Activated CD8-positive, alpha-beta T cell treated with anti-CD3 and anti-CD28 coated beads for 36 hours (primary cell): ENCODE results near the gene COL18A1. TPM values are rescaled to one million over a fixed set of nuclear protein-coding genes. Genes with fewer than 3 reads are reported as not detected.

Experiments used
- ATAC-seq: fragments of 200-7000 bp; cut with Tn5 transposase; one replicate; pipeline ENCODE4 v1.10.0; 2021; ENCODE audit warnings: mild to moderate bottlenecking, moderate library complexity
- CTCF ChIA-PET: fragments of 350-600 bp; sonication (Branson Sonifier 250); formaldehyde crosslinking; loops from one replicate; lab custom pipeline; 2021; ENCODE audit warnings: antibody characterized with exemption; lab: Charles Lee
- POLR2A ChIA-PET: fragments of 350-600 bp; sonication (Branson Sonifier 250); formaldehyde crosslinking; loops from one replicate; lab custom pipeline; 2021; ENCODE audit warnings: antibody characterized with exemption; lab: Charles Lee
- DNase-seq: peaks from one replicate; pipeline ENCODE4 v3.0.0-alpha.2; 2020
- H3K27ac Mint-ChIP-seq: one replicate; pipeline ENCODE4 v1.8.0; 2021; ENCODE audit warnings: mild to moderate bottlenecking, mixed read lengths
- H3K27me3 Mint-ChIP-seq: one replicate; pipeline ENCODE4 v1.8.0; 2021; ENCODE audit warnings: mixed read lengths
- H3K36me3 Mint-ChIP-seq: one replicate; pipeline ENCODE4 v1.8.0; 2021; ENCODE audit warnings: low read depth, mixed read lengths
- H3K4me1 Mint-ChIP-seq: one replicate; pipeline ENCODE4 v1.8.0; 2021; ENCODE audit warnings: low read depth, mixed read lengths
- H3K4me3 Mint-ChIP-seq: one replicate; pipeline ENCODE4 v1.8.0; 2021; ENCODE audit warnings: mild to moderate bottlenecking, moderate library complexity, mixed read lengths
- H3K9me3 Mint-ChIP-seq: one replicate; pipeline ENCODE4 v1.8.0; 2021; ENCODE audit warnings: mixed read lengths
- intact Hi-C: fragments of 100-400 bp; cut with micrococcal nuclease; formaldehyde crosslinking; loops from one replicate; pipeline ENCODE4 v1.10.0; 2022
- total RNA-seq, 2 experiments: library from RNA; stranded (reverse); gene quantifications; one replicate each; pipeline ENCODE4 v1.2.3, GENCODE V29; 2021
- TF ChIP-seq, protein P1 (sequence below): fragments of 200-600 bp; IDR thresholded peaks from one replicate; pipeline ENCODE4 v1.8.0; 2022; ENCODE audit warnings: antibody characterized with exemption, mild to moderate bottlenecking

COL18A1 gene
- total RNA-seq, 2 experiments from 2014 or later: 9.4 to 9.7 TPM

DNA sequence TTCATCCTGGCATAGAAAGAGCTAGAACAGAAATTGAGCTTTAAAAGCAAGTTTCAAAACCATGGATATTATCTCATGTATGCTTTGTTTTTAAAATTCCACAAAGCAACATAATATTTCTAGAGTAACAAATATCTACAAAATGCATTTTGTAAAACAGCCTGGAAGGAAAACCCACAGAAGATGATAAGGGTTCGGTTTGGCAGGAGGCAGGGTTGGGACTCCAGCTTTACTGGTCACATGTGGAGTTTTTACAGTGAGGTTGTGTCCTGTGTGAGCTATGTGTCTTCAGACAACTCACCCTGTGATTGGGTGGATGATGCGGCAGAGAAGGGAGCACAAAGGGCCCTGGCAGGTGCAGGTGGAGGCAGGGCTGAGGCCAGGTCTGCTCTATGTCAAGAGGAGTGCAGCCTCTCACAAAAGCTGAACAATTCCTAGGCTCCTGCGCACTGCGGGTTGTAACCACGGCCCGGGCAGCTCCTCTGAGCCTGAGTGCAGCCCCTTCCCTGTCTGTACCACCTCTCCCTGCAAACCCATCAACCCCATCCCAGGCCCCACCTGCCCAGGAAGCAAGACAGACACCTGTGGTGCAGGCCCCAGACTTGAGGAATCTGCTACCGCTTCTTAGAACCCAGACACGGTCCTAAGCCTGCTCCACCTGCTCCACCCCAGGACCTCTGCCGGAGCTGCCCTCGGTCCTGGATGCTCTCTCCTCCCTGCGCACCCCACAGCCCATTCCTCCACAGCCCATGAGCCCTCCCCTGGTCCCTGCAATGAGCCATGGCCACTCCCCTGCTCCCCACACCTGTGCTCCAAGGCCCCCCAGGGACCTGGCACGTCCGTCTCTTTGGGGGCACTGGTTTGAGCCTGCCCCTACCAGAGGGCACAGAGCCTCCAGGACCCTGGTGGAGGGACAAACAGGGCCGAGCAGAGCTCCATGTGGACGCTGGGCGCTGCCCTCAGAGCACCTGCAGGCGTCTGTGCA lies 2.8 kb upstream of the COL18A1 start:
- H3K27me3 Mint-ChIP-seq: peaks cover 49% of the 10 kb centered on the region
- POLR2A ChIA-PET: interaction anchor here (1.0 to 1.5 kb wide), 2 partner anchors 55 to 59 kb away, joined by 4 read pairs; no protein-coding TSS in a partner anchor
- CTCF ChIA-PET: interaction anchor here (0.8 to 1.3 kb wide), 2 partner anchors 37 to 93 kb away, joined by 4 read pairs; no protein-coding TSS in a partner anchor
- peaks cover 7% of the 10 kb centered on the region for H3K9me3 Mint-ChIP-seq
- ATAC-seq: no peak
- TF ChIP-seq, protein P1, sequence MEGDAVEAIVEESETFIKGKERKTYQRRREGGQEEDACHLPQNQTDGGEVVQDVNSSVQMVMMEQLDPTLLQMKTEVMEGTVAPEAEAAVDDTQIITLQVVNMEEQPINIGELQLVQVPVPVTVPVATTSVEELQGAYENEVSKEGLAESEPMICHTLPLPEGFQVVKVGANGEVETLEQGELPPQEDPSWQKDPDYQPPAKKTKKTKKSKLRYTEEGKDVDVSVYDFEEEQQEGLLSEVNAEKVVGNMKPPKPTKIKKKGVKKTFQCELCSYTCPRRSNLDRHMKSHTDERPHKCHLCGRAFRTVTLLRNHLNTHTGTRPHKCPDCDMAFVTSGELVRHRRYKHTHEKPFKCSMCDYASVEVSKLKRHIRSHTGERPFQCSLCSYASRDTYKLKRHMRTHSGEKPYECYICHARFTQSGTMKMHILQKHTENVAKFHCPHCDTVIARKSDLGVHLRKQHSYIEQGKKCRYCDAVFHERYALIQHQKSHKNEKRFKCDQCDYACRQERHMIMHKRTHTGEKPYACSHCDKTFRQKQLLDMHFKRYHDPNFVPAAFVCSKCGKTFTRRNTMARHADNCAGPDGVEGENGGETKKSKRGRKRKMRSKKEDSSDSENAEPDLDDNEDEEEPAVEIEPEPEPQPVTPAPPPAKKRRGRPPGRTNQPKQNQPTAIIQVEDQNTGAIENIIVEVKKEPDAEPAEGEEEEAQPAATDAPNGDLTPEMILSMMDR: no peak
- H3K27ac Mint-ChIP-seq: no peak overlapping the region
- H3K36me3 Mint-ChIP-seq: no peaks in the 10 kb centered on the region
- intact Hi-C loops: no loop called here
- no peak overlapping the region for H3K4me3 Mint-ChIP-seq
- peaks cover 11% of the 10 kb centered on the region for H3K4me1 Mint-ChIP-seq
- no peak for DNase-seq

DNA sequence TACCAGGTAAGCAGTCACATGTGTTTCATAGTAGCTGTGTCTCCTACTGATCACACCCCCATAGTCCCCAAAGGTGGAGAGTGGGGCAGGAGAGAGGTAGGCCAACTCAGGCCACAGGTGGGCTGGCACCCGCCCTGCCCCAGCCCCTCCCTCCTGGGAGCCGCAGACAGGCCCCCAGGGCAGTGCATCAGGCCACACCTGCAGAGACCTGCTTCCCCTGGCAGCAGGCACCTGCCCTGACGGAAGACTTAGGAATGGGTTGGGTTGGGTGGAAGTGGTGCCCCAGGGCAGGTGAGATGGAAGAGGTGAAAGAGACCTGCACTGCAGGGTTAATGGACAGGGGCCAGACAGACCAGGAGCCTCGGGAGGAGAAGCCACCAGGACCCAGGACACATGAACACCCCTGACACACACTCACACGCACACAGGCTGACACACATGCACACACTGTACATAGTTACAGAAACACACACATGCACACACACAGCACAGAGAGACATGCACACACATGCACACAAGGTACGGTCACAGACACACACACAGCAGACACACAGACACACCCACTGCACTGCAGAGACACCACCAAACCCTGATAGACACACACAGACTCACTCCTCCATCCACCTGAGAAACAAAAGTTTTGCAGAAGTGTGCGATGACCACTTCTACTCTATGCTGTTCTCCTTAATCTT lies 1.7 kb upstream of the COL18A1 start:
- intact Hi-C loops: no loop called here
- Mint-ChIP-seq H3K4me1 (peaks cover 11% of the 10 kb centered on the region), H3K27me3 (peaks cover 59% of the 10 kb centered on the region), H3K4me3 (peak overlapping the region; percentile 63), H3K36me3 (no peaks in the 10 kb centered on the region), H3K9me3 (peaks cover 7% of the 10 kb centered on the region), H3K27ac (no peak overlapping the region)
- TF ChIP-seq, protein P1: no peak
- POLR2A ChIA-PET: no interaction called here
- CTCF ChIA-PET: no interaction called here
- DNase-seq: no peak
- ATAC-seq: no peak

DNA sequence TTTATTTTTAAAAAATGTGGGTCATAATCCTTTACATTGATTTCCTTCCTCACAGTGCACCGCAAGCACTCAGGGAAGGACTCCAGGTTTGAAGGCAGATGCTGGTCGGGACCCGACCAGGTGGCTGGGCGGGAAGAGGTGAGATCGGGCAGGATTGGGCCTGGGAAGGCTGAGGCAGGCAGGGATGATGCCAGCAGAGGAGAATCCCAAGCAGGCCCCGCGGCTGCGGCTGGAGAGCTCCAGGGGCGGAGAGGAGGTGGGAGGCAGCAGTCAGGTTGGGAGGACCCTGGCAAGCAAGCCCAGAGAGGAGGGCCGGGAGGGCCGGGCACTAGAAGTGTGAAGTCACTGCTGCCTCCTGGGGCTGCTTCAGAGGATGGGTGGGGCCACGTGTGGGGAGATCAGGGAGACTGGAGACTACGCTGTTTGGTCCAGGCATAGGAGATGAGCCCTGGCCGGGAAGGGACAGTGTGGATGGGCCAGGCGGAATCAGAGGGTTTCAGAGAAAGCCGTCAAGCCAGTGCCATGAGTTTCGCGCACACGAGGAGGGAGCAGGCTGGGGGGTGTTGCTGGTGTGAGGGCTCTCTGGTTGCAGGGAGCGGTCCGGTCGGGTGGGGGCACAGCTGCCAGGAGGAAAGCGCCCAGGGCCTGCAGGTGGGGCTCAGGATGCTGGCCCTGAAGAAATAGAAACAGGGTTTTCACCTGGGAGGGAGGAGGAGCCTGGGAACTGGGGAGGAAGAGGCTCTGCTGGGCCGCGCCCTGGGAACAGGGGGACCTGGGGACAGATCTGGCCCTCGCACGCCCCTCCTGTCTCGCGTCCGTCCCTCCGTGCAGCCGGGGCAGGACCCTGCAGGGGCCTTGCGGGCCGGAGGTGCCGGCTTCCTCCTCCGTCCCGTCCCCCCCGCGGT lies 888 bp upstream of the COL18A1 start:
- POLR2A ChIA-PET: no interaction called here
- H3K27ac Mint-ChIP-seq: no peak overlapping the region
- DNase-seq (no peak), ATAC-seq (peak; percentile 12)
- intact Hi-C loops: no loop called here
- TF ChIP-seq, protein P1: no peak
- CTCF ChIA-PET: no interaction called here
- no peaks in the 10 kb centered on the region for H3K36me3 Mint-ChIP-seq
- peaks cover 62% of the 10 kb centered on the region for H3K27me3 Mint-ChIP-seq
- peaks cover 11% of the 10 kb centered on the region for H3K4me1 Mint-ChIP-seq
- peaks cover 7% of the 10 kb centered on the region for H3K9me3 Mint-ChIP-seq
- H3K4me3 Mint-ChIP-seq: peak overlapping the region; percentile 63

DNA sequence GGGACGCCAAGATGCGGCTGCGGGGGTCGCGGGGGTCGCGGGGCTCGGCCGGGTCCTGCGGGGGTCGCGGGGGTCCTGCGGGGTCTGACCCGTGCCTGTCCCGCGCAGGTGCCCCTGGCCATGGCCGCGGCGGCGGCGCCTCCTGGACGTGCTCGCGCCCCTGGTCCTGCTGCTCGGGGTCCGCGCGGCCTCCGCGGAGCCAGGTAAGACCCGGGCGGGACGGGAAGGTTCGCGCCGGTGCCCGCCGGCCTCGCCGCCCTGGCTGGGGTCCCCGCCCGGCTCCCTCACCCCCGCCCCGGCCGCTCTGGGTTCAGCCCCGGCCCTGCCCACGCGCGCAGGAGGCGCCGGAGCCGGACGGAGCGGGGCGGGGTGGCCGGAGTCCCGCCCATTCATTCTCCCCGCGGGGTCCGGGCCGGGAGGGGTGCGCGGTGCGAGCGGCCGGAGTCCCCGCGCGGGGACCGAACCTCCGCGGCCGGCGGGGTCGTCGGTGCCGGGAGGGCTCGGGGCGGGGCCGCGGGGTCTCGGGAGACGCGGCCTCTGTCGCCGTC lies 380 bp downstream of the COL18A1 start:
- H3K36me3 Mint-ChIP-seq: no peaks in the 10 kb centered on the region
- peaks cover 56% of the 10 kb centered on the region for H3K27me3 Mint-ChIP-seq
- DNase-seq (no peak), ATAC-seq (no peak)
- ChIA-PET POLR2A (no interaction called here), CTCF (no interaction called here)
- H3K4me1 Mint-ChIP-seq: peaks cover 11% of the 10 kb centered on the region
- H3K4me3 Mint-ChIP-seq: no peak overlapping the region
- TF ChIP-seq, protein P1: no peak
- intact Hi-C loops: no loop called here
- no peak overlapping the region for H3K27ac Mint-ChIP-seq
- peaks cover 7% of the 10 kb centered on the region for H3K9me3 Mint-ChIP-seq
